Mucosa of descending colon (tissue), 3 donors: ENCODE measurements around the gene NKAIN2. TPM values are rescaled to one million over a fixed set of nuclear protein-coding genes. Genes with fewer than 3 reads are reported as not detected.

Experiments used
- ATAC-seq: fragments of 200-7000 bp; cut with Tn5 transposase; one replicate; pipeline ENCODE4 v1.9.1; 2020; ENCODE audit warnings: mild to moderate bottlenecking, moderate library complexity
- DNase-seq, 3 donors: peaks; one replicate each; pipeline ENCODE4 v3.0.0-alpha.2; 2020
- H3K36me3 ChIP-seq: fragments of 200-600 bp; one replicate; pipeline ENCODE4 v1.8.0; 2021; ENCODE audit warnings: low read depth, mild to moderate bottlenecking
- H3K4me1 ChIP-seq: fragments of 200-600 bp; one replicate; pipeline ENCODE4 v1.8.0; 2021; ENCODE audit warnings: low read depth, mild to moderate bottlenecking
- H3K4me3 ChIP-seq: fragments of 200-600 bp; one replicate; pipeline ENCODE4 v1.8.0; 2021; ENCODE audit warnings: mild to moderate bottlenecking
- H3K9me3 ChIP-seq: fragments of 200-600 bp; one replicate; pipeline ENCODE4 v1.8.0; 2021; ENCODE audit warnings: mild to moderate bottlenecking
- intact Hi-C, 2 donors: fragments of 100-400 bp; cut with DNase I in 1 of 2; cut with micrococcal nuclease in 1 of 2; formaldehyde crosslinking; loops; one replicate each; pipeline versions ENCODE4 v1.11.0 to v1.11.1; 2022; cut with DNase I, micrococcal nuclease
- total RNA-seq, 3 donors: library from RNA; stranded (reverse); fragmentation: NEBNext Ultra II Directional in 2 of 3; extraction: Animal tissue kit (Norgen Biotek cat#: 25700) in 2 of 3; gene quantifications; one replicate each; pipeline versions ENCODE4 v1.2.1 to v1.2.4, GENCODE V29; 2021 to 2023
- TF ChIP-seq, protein P1 (sequence below): fragments of 200-600 bp; IDR thresholded peaks from one replicate; pipeline ENCODE4 v1.8.0; 2022; ENCODE audit warnings: antibody characterized with exemption, mild to moderate bottlenecking
- donor health status: DM: no; HTN: no; CAD: no; lungs with moderate emphysema.
- donor health status: DM: no; HTN: no; CAD: no.
- donor health status: DM: no; HTN: yes; CAD: no.

The NKAIN2 gene
- total RNA-seq, 3 donors from 2014 or later, result 0.34 to 4.7 (median 0.69) TPM

DNA sequence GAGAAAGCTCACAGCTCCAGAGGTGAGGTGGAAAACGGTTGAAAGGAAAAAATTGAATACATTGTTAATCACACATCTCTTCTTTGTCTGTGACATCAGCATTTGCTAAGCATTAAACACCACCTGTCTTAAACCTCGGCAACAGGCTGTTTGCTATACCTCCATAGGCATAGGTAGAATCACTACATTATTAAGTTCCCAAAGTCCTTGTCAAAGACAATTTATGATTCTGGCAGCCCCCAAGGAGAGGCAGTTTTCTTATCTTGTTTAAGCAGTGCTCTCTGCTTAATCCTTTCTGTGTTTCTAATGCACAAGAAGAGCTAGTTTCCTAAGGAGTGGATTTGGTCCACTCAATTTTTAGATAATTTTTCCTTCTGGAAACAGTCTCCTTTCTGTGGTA, 249.7 kb downstream of the NKAIN2 start:
- TF ChIP-seq, protein P1, sequence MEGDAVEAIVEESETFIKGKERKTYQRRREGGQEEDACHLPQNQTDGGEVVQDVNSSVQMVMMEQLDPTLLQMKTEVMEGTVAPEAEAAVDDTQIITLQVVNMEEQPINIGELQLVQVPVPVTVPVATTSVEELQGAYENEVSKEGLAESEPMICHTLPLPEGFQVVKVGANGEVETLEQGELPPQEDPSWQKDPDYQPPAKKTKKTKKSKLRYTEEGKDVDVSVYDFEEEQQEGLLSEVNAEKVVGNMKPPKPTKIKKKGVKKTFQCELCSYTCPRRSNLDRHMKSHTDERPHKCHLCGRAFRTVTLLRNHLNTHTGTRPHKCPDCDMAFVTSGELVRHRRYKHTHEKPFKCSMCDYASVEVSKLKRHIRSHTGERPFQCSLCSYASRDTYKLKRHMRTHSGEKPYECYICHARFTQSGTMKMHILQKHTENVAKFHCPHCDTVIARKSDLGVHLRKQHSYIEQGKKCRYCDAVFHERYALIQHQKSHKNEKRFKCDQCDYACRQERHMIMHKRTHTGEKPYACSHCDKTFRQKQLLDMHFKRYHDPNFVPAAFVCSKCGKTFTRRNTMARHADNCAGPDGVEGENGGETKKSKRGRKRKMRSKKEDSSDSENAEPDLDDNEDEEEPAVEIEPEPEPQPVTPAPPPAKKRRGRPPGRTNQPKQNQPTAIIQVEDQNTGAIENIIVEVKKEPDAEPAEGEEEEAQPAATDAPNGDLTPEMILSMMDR, result no peak
- Histone ChIP-seq H3K36me3 (no peaks in the 10 kb centered on the region), H3K4me1 (no peaks in the 10 kb centered on the region), H3K9me3 (no peaks in the 10 kb centered on the region), H3K4me3 (no peak overlapping the region)
- ATAC-seq (no peak), DNase-seq (no peak)
- intact Hi-C loops, result no loop called here

DNA sequence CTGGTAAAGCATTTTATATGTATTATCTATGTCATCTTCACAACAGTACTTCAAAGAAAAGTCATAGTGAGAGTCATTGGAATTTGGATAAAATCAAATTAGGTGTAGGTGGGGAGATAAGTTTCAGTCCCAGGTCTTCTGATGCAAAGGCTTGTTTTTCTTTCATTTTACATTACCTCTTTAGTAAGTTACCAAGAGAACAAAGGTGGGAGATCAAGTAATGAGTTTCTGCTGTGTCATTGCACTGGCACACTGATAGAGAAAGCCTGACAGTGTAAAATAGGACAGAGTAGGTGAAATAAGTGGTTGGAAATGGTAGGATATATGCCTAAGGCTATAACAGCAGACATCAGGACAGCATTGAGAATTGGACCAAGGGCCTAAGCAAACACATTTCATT, 250.4 kb downstream of the NKAIN2 start:
- no peak for ATAC-seq
- TF ChIP-seq, protein P1, result no peak
- intact Hi-C loops, result no loop called here

DNA sequence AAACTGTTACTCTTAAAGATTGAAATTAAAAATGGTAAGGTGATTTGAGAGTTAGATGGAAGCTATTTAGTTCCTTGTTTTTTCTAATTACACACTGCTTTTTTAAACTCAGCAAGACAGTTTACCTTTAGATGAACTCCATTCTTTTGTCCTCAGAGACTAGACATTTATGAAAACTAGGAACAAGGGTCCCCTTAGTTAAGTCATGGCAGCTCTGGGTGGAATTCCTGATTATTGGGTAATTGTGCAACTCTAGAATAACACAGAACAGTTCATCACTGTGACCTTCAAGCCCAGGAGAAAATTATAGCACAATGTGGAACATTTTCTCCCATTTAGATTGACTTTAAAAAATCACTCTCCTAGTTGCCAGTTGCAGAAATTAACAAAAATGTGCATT, 251.7 kb downstream of the NKAIN2 start:
- H3K4me1 ChIP-seq, result no peaks in the 10 kb centered on the region
- no peaks in the 10 kb centered on the region for H3K9me3 ChIP-seq
- no peak overlapping the region for H3K4me3 ChIP-seq
- H3K36me3 ChIP-seq, result no peaks in the 10 kb centered on the region
- DNase-seq (no peak), ATAC-seq (no peak)
- TF ChIP-seq, protein P1, result no peak
- intact Hi-C loops, result no loop called here

More for the DNA sequence above, 250.4 kb downstream of the NKAIN2 start:
- no peaks in the 10 kb centered on the region for H3K4me1 ChIP-seq
- H3K36me3 ChIP-seq, result no peaks in the 10 kb centered on the region
- no peaks in the 10 kb centered on the region for H3K9me3 ChIP-seq
- DNase-seq, result no peak
- H3K4me3 ChIP-seq, result no peak overlapping the region

DNA sequence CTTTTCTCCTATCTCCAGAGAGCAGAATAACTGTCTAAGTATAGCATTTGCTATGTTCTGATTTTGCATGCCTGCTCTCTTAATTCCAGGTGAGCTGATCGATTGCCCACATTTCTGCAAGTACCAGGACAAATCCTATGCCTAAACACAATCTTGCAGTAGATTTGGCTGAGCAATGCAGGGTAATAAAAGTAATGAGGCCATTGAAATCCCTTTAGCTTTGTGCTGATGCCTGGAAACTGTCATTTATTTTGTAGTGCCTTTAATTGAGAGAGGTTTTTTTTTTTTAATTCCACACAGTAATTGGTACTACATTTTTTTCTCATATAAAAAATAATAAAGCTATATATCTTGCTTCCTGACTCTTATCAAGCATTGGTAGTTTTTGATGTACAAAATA, 252.3 kb downstream of the NKAIN2 start:
- no peak for ATAC-seq
- Histone ChIP-seq H3K36me3 (no peaks in the 10 kb centered on the region), H3K9me3 (no peaks in the 10 kb centered on the region), H3K4me1 (no peaks in the 10 kb centered on the region), H3K4me3 (no peak overlapping the region)
- TF ChIP-seq, protein P1, result no peak
- no peak for DNase-seq
- intact Hi-C loops, result no loop called here

DNA sequence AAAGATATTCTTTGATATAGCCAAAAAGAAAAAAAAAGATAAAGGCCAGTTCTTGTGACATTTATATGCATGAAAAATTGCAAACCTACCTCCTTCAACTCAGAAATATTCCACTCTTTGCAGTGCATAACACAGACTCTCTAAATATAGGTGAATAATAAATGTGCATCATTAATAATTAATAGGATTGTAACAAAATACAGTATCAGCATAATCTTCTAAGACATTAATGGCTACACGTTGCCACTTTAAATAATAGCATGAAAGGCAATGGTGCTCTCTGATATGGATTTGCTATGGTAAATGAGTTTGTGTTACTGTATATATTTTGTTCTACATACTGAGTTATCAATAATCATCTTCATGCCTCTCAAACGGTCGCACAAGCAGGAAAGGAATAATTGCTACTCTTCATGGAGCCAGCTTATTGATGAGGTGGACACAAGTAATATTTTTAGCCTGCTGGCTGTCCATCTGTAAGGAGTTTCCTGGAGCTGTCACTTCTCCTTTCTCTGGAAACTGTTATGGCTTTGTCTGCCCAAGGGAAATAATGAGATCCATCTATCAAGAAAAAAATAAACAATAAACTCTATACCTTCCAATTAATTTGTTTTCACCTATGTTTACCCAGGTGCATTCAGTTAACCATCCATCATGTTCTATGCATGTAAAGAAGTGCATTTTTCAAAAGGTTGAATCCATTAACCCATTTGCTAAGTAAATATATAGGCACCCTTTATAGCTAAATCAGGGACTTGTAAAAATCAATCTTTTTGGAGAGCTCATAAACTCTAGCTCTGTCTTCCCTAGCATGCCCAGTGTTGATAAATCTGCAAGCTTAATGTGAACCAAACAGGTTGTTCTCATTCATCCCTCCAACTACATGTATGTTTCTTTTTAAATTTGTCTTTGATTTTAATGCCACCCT, 253.0 kb downstream of the NKAIN2 start:
- TF ChIP-seq, protein P1, result no peak
- intact Hi-C loops, result no loop called here
- Histone ChIP-seq H3K9me3 (no peaks in the 10 kb centered on the region), H3K4me1 (no peaks in the 10 kb centered on the region), H3K4me3 (no peak overlapping the region), H3K36me3 (no peaks in the 10 kb centered on the region)
- ATAC-seq (no peak), DNase-seq (no peak)
